Erythroblast (primary cell): ENCODE results near the gene MED16.

Experiments
- GATA1 ChIP-seq: IDR thresholded peaks from 2 replicates; pipeline ENCODE4 v1.6.1; 2011; ENCODE audit warnings: low read depth, mild to moderate bottlenecking, control low read depth, low read length, moderate library complexity
- POLR2A ChIP-seq: IDR thresholded peaks from 2 replicates; pipeline ENCODE4 v1.6.1; 2011; ENCODE audit warnings: mild to moderate bottlenecking, low read length

DNA sequence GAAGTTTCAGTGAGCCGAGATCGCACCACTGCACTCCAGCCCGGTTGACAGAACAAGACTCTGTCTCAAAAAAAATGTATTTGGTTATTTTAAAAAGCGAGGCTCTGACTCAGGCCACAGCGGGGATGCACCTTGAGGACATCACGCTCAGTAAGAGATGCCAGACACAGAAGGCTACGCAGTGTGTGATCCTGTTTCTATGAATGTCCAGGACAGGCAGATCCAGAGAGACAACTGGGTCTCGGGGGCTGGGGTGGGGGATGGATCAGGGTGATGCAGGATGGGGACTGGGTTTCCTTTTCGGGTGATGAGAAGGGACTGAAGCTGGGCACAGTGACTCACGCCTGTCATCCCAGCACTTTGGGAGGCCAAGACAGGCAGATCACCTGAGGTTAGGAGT lies 5.4 kb downstream of the MED16 start:
- TF ChIP-seq POLR2A (no peak), GATA1 (no peak)
